Lower leg skin (tissue), 4 donors: ENCODE results near the gene SPOCK1. TPM values are rescaled to one million over a fixed set of nuclear protein-coding genes. Genes with fewer than 3 reads are reported as not detected.
"Not testable (repeated sequence)": the region's sequence is repeated elsewhere in the genome, so short reads cannot be mapped to it uniquely, and the experiment has no call there.

Experiments
- DNase-seq, 2 donors: peaks; one replicate each; pipeline ENCODE4 v3.0.0-alpha.2; 2019; ENCODE audit warnings: low spot score in 2 of 2
- H3K4me3 ChIP-seq: fragments of 200-600 bp; sonication (generic); 2 replicates; pipeline ENCODE4 v1.5.1; 2017; ENCODE audit warnings: mild to moderate bottlenecking, low read depth; ENCODE audit not compliant: poor library complexity, severe bottlenecking
- POLR2A ChIP-seq, 2 donors: fragments of 450-650 bp; IDR thresholded peaks; one replicate each; pipeline ENCODE4 v1.6.1; 2016 to 2017; ENCODE audit warnings: antibody characterized with exemption in 2 of 2, mild to moderate bottlenecking in 1 of 2, moderate library complexity in 1 of 2
- WGBS, 2 donors: methylation state at CpG; one replicate each; pipeline ENCODE4 v1.1.5; 2018; 5-methylcytosine and 5-hydroxymethylcytosine counted together
- intact Hi-C: fragments of 100-400 bp; cut with DNase I; formaldehyde crosslinking; loops from one replicate; pipeline ENCODE4 v1.15.0; 2023; ENCODE audit warnings: low total_unique reads
- total RNA-seq, 4 donors: library from RNA; depleted of rRNA; stranded (reverse); fragments of >200 nt; gene quantifications; one replicate each; pipeline ENCODE4 v1.1.0, GENCODE V29; 2016
- TF ChIP-seq, protein P1 (sequence below), 3 donors: fragments of 450-650 bp; IDR thresholded peaks; one replicate each; pipeline ENCODE4 v1.5.1; 2016; ENCODE audit warnings: antibody characterized with exemption in 3 of 3, mild to moderate bottlenecking in 3 of 3, moderate library complexity in 2 of 3

The SPOCK1 gene
- total RNA-seq, 4 donors from 2014 or later, result 7.9 to 21.5 (median 11.7) TPM

DNA sequence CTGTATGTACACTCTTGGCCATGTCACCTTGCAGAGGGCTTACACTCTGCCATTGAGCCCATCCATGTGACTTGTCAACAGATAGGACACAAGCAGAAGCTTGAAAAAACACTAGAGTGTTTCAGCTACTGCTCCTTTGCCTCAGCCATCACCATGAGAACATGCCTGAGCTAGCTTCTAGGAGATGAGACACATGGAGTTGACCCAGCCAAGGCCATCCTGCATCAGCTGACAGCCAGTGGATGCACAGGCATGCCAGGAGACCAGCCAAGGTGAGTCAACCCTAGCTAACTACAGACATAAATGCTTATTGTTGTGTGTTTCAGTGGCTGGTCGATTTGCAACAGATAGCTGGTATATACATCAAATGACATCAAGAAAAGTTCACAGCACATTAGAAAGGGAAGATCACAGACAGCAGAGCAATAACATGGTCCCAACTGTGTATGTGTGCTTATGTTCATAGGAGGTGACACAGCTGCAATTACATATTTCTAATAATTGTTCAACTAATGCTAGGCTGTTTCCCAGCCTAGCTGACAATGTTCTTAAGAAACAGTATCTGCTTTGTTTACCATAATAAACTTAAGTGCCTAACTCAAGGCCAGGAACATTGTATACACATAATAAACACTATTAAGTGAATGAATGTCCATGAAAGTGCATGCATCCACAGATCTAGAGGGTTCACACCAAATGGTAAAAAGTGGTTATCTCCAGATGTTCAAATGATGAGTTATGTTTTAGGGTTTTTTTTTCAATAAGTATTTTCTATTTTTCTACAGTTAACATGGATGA, 105.7 kb downstream of the SPOCK1 start:
- TF ChIP-seq, protein P1, sequence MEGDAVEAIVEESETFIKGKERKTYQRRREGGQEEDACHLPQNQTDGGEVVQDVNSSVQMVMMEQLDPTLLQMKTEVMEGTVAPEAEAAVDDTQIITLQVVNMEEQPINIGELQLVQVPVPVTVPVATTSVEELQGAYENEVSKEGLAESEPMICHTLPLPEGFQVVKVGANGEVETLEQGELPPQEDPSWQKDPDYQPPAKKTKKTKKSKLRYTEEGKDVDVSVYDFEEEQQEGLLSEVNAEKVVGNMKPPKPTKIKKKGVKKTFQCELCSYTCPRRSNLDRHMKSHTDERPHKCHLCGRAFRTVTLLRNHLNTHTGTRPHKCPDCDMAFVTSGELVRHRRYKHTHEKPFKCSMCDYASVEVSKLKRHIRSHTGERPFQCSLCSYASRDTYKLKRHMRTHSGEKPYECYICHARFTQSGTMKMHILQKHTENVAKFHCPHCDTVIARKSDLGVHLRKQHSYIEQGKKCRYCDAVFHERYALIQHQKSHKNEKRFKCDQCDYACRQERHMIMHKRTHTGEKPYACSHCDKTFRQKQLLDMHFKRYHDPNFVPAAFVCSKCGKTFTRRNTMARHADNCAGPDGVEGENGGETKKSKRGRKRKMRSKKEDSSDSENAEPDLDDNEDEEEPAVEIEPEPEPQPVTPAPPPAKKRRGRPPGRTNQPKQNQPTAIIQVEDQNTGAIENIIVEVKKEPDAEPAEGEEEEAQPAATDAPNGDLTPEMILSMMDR (IDR thresholded peaks at IDR 0.05), result no peak
- TF ChIP-seq POLR2A (IDR thresholded peaks at IDR 0.05), result no peak
- WGBS, 2 donors, result 64 to 75% methylated on average over 1 of the region's 1 CpG

DNA sequence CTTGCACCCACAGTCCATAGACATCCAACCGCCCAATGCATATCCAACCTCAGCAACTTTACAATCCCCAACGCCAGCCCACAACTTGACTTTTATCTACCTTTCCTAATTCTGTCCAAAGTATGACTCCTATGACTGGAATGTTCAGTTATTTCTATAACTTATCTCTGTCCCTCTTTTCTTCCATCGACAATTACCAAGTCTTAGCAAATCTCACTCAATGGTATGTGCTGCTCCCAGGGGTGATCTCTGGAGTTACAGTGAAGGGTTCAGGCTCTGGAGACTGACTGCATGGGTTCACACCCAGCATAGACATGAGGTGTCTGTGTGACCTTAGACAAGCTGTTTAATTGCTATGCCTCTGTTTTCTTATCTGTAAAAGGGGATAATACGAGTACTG, 106.9 kb downstream of the SPOCK1 start:
- no peak overlapping the region for H3K4me3 ChIP-seq
- TF ChIP-seq POLR2A (IDR thresholded peaks at IDR 0.05), result no peak
- TF ChIP-seq, protein P1 (IDR thresholded peaks at IDR 0.05), result no peak
- WGBS, 2 donors, result 87 to 92% methylated on average over 4 of the region's 4 CpGs
- intact Hi-C loops, result no loop called here
- DNase-seq, result no peak

More for the DNA sequence above, 105.7 kb downstream of the SPOCK1 start:
- no peak for DNase-seq
- intact Hi-C loops, result no loop called here
- no peak overlapping the region for H3K4me3 ChIP-seq

DNA sequence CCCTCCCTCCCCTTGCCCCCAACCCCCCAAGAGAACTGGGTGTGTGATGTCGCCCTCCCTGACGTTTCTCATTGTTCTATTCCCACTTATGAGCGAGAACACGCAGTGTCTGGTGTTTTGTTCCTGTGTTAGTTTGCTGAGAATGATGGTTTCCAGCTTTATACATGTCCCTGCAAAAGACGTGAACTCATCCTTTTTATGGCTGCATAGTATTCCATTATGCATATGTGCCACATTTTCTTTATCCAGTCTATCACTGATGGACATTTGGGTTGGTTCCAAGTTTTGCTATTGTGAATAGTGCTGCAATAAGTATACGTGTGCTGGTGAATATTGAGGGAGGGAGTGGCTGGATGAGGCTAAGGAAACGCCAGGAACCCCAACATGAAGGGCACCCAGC, 108.1 kb downstream of the SPOCK1 start:
- WGBS, 2 donors, result 89 to 94% methylated on average over 7 of the region's 7 CpGs
- peak in 1 of 2 donors; percentile 5 for DNase-seq
- intact Hi-C loops, H3K4me3 ChIP-seq: not testable (repeated sequence)

DNA sequence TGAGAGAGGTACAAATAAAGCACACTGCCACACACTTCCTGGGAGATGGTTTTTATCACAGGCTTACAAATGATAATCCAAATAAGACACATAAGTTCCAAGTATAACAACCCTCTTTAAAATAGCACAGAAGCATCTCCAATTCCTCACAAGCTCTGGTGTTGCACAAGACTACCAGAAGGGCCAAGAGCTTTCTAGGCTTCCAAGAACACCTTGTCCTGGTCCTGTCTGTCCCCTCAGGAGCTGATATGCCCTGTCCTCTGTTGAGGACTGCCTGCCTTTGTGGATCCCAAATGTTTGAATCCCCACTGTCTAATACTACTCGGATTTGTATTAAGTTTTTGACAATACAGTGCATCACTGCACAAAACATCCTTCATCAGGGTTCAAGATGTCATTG, 110.1 kb downstream of the SPOCK1 start:
- no peak overlapping the region for H3K4me3 ChIP-seq
- DNase-seq, result no peak
- 81 to 94% methylated on average over 1 of the region's 1 CpG for WGBS, 2 donors
- TF ChIP-seq, protein P1 (IDR thresholded peaks at IDR 0.05), result no peak
- TF ChIP-seq POLR2A (IDR thresholded peaks at IDR 0.05), result no peak
- intact Hi-C loops, result no loop called here

DNA sequence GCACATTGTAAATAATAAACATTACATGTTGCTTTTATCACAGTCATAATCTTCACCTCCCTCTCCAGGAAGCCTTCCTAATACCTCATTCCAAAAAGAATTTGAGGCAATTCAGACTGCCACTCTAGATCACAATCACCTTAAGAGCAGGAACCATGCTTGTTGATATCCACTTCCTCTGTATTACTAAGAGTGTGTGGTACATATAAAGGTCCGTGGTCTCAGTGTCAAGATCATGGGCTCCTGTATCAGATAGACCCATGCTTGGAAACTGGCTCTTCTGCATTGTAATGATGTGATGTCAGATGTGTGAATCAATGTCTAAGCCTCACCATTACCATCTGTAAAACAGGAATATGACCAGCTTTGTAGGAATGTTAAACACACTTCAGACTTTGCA, 114.1 kb downstream of the SPOCK1 start:
- no peak for DNase-seq
- 78 to 83% methylated on average over 1 of the region's 1 CpG for WGBS, 2 donors
- intact Hi-C loops, result no loop called here
- TF ChIP-seq, protein P1 (IDR thresholded peaks at IDR 0.05), result no peak
- TF ChIP-seq POLR2A (IDR thresholded peaks at IDR 0.05), result no peak
- no peak overlapping the region for H3K4me3 ChIP-seq

DNA sequence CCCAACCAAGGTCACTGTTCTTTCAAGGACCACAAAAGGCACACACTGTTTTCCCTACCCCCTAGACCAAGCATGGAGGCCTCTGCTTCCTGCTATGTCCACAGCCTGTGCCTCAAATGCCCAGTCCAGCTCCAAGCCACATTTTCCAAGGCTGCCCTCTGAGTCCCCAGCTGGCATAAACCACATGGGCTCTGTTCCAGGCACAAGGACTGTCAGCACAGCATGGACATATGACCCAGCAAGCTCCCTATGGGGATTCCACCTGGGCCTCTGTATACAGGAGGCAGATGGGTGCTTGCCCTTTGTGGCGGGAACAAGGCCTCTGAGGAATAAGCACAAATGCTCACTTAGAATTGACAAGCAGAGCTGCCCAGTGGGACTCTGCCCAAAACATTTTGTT, 115.2 kb downstream of the SPOCK1 start:
- TF ChIP-seq POLR2A (IDR thresholded peaks at IDR 0.05), result no peak
- TF ChIP-seq, protein P1 (IDR thresholded peaks at IDR 0.05), result no peak
- DNase-seq, result no peak
- intact Hi-C loops, result no loop called here
- WGBS, 2 donors, result 92 to 100% methylated on average over 1 of the region's 1 CpG
- no peak overlapping the region for H3K4me3 ChIP-seq
